DOHH2 (cell line): ENCODE results near the gene TNNC1.

Experiments
- EZH2phosphoT487 ChIP-seq: fragments of 200-600 bp; sonication (generic); IDR thresholded peaks from 2 replicates; pipeline ENCODE4 v1.6.1; 2017; ENCODE audit warnings: borderline replicate concordance, mild to moderate bottlenecking, antibody characterized with exemption, low read length, moderate library complexity, mixed read lengths
- TF ChIP-seq, protein P1 (sequence below): fragments of 200-600 bp; sonication (generic); IDR thresholded peaks from one replicate; pipeline ENCODE4 v1.5.1; 2014; ENCODE audit warnings: antibody characterized with exemption, mild to moderate bottlenecking, low read depth, low read length; ENCODE audit not compliant: poor library complexity, severe bottlenecking

DNA sequence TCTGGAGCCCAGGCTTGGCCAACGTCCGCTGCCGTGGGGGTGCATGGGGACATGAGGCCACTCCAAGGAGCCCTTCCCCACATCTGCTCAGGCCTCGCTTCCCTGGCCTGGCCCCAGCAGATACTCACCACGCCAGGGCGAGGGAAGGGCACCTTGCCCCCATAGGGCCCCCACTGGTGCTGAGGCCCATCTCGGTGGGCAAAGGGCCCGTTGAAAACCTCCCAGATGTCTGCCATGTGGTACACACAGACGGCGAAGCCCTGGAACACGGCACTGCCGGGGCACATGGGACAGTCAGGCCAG, 13.6 kb downstream of the TNNC1 start:
- TF ChIP-seq, protein P1, sequence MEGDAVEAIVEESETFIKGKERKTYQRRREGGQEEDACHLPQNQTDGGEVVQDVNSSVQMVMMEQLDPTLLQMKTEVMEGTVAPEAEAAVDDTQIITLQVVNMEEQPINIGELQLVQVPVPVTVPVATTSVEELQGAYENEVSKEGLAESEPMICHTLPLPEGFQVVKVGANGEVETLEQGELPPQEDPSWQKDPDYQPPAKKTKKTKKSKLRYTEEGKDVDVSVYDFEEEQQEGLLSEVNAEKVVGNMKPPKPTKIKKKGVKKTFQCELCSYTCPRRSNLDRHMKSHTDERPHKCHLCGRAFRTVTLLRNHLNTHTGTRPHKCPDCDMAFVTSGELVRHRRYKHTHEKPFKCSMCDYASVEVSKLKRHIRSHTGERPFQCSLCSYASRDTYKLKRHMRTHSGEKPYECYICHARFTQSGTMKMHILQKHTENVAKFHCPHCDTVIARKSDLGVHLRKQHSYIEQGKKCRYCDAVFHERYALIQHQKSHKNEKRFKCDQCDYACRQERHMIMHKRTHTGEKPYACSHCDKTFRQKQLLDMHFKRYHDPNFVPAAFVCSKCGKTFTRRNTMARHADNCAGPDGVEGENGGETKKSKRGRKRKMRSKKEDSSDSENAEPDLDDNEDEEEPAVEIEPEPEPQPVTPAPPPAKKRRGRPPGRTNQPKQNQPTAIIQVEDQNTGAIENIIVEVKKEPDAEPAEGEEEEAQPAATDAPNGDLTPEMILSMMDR, result no peak
- no peak for TF ChIP-seq EZH2phosphoT487
